ENCODE results near the gene UBR1. TPM values are rescaled to one million over a fixed set of nuclear protein-coding genes. Genes with fewer than 3 reads are reported as not detected.

Gene UBR1
- polyA plus RNA-seq, 1 donor (not counting 4 experiments of a cell fraction or from before 2014, with no cell fraction given): 17.4 TPM

DNA sequence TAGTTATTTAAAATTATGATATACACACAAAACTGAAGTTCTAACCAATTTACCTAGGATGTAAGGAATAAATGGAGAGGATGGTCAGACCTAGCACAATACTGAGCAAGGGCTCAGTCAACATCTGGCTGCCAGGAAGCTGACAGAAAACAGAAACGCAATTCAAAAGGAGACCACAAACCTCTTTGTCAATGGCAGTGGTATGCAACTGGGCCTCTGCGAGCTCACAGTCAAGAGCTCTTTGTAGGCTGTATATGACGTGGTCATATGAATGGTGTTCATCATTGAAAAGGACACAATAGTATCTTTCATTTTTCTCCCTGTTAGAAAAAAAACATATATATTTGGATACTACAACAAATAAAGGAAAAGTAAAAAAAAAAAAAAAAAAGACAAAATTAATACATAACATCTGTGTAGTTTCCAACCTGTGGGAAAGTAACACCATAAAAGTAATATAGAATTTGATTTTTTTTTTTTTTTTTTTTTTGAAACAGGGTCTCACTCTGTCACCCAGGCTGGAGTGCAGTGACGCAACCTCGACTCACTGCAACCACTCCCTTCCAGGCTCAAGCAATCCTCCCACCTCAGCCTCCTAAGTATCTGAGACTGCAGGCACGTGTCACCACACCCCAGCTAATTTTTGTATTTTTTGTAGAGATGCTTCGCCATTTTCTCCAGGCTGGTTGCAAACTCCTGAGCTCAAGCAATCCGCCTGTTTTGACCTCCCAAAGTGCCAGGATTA is 37.9 kb downstream of the UBR1 start:
- Histone ChIP-seq H3K9ac (ENCODE audit: control insufficient read depth, extremely low read depth, insufficient read depth, low read length) (no peak overlapping the region), H3K9me3 (ENCODE audit: control insufficient read depth, low read depth, low read length) (no peaks in the 10 kb centered on the region), H4K20me1 (ENCODE audit: control insufficient read depth, extremely low read depth, insufficient read depth, low read length) (no peaks in the 10 kb centered on the region), H3K27me3 (ENCODE audit: control insufficient read depth, extremely low read depth, insufficient read depth, low read length) (no peaks in the 10 kb centered on the region), H3K4me3 (ENCODE audit: control insufficient read depth in 2 of 3, extremely low read depth in 1 of 3, insufficient read depth in 2 of 3, low read depth in 1 of 3, low read length in 3 of 3) (no peak overlapping the region), H3K4me1 (ENCODE audit: control insufficient read depth, extremely low read depth, insufficient read depth, low read length) (no peaks in the 10 kb centered on the region), H2AFZ (ENCODE audit: control insufficient read depth, low read length) (no peak overlapping the region), H3K27ac (ENCODE audit: control insufficient read depth, insufficient read depth, low read length) (peak overlapping the region; percentile 53), H3K79me2 (ENCODE audit: control insufficient read depth, insufficient read depth, low read length) (no peaks in the 10 kb centered on the region), H3K36me3 (ENCODE audit: control insufficient read depth in 2 of 2, extremely low read depth in 1 of 2, insufficient read depth in 2 of 2, low read length in 2 of 2) (peaks cover 6 to 9% of the 10 kb centered on the region in 2 experiments), H3K4me2 (ENCODE audit: control insufficient read depth, extremely low read depth, insufficient read depth, low read depth, low read length) (no peak overlapping the region), H3K9me1 (ENCODE audit: control insufficient read depth, extremely low read depth, insufficient read depth, low read length) (no peaks in the 10 kb centered on the region)
- DNase-seq (ENCODE audit: low read depth, low spot score) (peak; percentile 38), FAIRE-seq (peak; percentile 29)
- TF ChIP-seq EZH2 (IDR thresholded peaks at IDR 0.05; ENCODE audit: low read length): no peak
- TF ChIP-seq, protein P1, sequence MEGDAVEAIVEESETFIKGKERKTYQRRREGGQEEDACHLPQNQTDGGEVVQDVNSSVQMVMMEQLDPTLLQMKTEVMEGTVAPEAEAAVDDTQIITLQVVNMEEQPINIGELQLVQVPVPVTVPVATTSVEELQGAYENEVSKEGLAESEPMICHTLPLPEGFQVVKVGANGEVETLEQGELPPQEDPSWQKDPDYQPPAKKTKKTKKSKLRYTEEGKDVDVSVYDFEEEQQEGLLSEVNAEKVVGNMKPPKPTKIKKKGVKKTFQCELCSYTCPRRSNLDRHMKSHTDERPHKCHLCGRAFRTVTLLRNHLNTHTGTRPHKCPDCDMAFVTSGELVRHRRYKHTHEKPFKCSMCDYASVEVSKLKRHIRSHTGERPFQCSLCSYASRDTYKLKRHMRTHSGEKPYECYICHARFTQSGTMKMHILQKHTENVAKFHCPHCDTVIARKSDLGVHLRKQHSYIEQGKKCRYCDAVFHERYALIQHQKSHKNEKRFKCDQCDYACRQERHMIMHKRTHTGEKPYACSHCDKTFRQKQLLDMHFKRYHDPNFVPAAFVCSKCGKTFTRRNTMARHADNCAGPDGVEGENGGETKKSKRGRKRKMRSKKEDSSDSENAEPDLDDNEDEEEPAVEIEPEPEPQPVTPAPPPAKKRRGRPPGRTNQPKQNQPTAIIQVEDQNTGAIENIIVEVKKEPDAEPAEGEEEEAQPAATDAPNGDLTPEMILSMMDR (optimal IDR thresholded peaks at IDR 0.05 in 1 of 3, IDR thresholded peaks at IDR 0.05 in 1 of 3, conservative IDR thresholded peaks at IDR 0.05 in 1 of 3; ENCODE audit: extremely low read depth in 1 of 3, insufficient read depth in 2 of 3, low read length in 3 of 3): no peak
- dilution Hi-C loops (cut with MboI; ENCODE audit: extremely low pct_ligation_motif_present, low sequenced_read_pairs): no loop called here

DNA sequence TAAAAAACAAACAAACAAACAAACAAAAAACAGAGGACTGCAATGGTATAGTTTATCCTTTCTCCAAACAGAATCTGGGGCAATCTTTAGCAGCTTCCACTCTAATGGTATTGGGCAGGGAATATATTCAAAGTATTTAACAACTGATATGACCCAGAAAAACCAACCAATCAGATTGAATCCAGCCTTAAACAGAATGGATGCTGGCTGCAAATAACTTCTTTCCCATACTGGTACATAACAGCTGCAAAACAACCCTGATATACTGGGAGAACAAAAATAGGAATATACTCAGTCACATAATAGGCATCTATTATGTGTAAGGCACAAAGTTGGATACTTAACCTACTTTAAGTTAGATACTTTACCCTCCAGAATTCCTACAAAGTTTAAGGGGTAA is 49.1 kb downstream of the UBR1 start:
- H3K36me3 ChIP-seq (ENCODE audit: control insufficient read depth in 2 of 2, extremely low read depth in 1 of 2, insufficient read depth in 2 of 2, low read length in 2 of 2): peaks cover 13 to 23% of the 10 kb centered on the region in 2 experiments

More for the DNA sequence above, 49.1 kb downstream of the UBR1 start:
- Histone ChIP-seq H3K79me2 (ENCODE audit: control insufficient read depth, insufficient read depth, low read length) (no peaks in the 10 kb centered on the region), H4K20me1 (ENCODE audit: control insufficient read depth, extremely low read depth, insufficient read depth, low read length) (no peaks in the 10 kb centered on the region), H3K9ac (ENCODE audit: control insufficient read depth, extremely low read depth, insufficient read depth, low read length) (no peak overlapping the region), H3K4me2 (ENCODE audit: control insufficient read depth, extremely low read depth, insufficient read depth, low read depth, low read length) (no peak overlapping the region), H3K27ac (ENCODE audit: control insufficient read depth, insufficient read depth, low read length) (no peak overlapping the region), H3K4me1 (ENCODE audit: control insufficient read depth, extremely low read depth, insufficient read depth, low read length) (no peaks in the 10 kb centered on the region), H3K9me1 (ENCODE audit: control insufficient read depth, extremely low read depth, insufficient read depth, low read length) (no peaks in the 10 kb centered on the region), H3K27me3 (ENCODE audit: control insufficient read depth, extremely low read depth, insufficient read depth, low read length) (no peaks in the 10 kb centered on the region), H3K9me3 (ENCODE audit: control insufficient read depth, low read depth, low read length) (no peaks in the 10 kb centered on the region), H3K4me3 (ENCODE audit: control insufficient read depth in 2 of 3, extremely low read depth in 1 of 3, insufficient read depth in 2 of 3, low read depth in 1 of 3, low read length in 3 of 3) (no peak overlapping the region), H2AFZ (ENCODE audit: control insufficient read depth, low read length) (no peak overlapping the region)
- TF ChIP-seq, protein P1 (optimal IDR thresholded peaks at IDR 0.05 in 1 of 3, IDR thresholded peaks at IDR 0.05 in 1 of 3, conservative IDR thresholded peaks at IDR 0.05 in 1 of 3; ENCODE audit: extremely low read depth in 1 of 3, insufficient read depth in 2 of 3, low read length in 3 of 3): no peak
- no peak for TF ChIP-seq EZH2 (IDR thresholded peaks at IDR 0.05; ENCODE audit: low read length)
- no peak for DNase-seq (ENCODE audit: low read depth, low spot score)
- dilution Hi-C loops (cut with MboI; ENCODE audit: extremely low pct_ligation_motif_present, low sequenced_read_pairs): no loop called here
- FAIRE-seq: no peak

All from keratinocyte (primary cell).